SIG-M5 (cell line): ENCODE measurements around the gene AKAP6.

Source experiments
- DNase-seq: peaks from one replicate; lab custom pipeline; 2025; lab: John Stamatoyannopoulos, UW

Gene AKAP6

GRCh38 chr14:32332415-32333316 lies 3.6 kb downstream of the AKAP6 start:
- no peak for DNase-seq

- DNase-seq: no peak
Observed at GRCh38 chr14:32336702-32337101, 7.6 kb downstream of the AKAP6 start.

GRCh38 chr14:32337759-32338158 lies 8.7 kb downstream of the AKAP6 start:
- no peak for DNase-seq

- no peak for DNase-seq
Observed at GRCh38 chr14:32339188-32339587, 10.1 kb downstream of the AKAP6 start.

GRCh38 chr14:32341947-32342846 lies 13.1 kb downstream of the AKAP6 start:
- DNase-seq: no peak

- DNase-seq: no peak
Observed at GRCh38 chr14:32342847-32343194, 13.7 kb downstream of the AKAP6 start.

- DNase-seq: no peak
Observed at GRCh38 chr14:32343926-32344430, 14.9 kb downstream of the AKAP6 start.

GRCh38 chr14:32345311-32345791 lies 16.3 kb downstream of the AKAP6 start:
- DNase-seq: no peak

- DNase-seq: no peak
Observed at GRCh38 chr14:32349322-32349721, 20.2 kb downstream of the AKAP6 start.

GRCh38 chr14:32350020-32350419 lies 20.9 kb downstream of the AKAP6 start:
- DNase-seq: no peak

- DNase-seq: no peak
Observed at GRCh38 chr14:32352631-32353030, 23.5 kb downstream of the AKAP6 start.

- no peak for DNase-seq
Observed at GRCh38 chr14:32354716-32355115, 25.6 kb downstream of the AKAP6 start.

- no peak for DNase-seq
Observed at GRCh38 chr14:32358781-32359180, 29.7 kb downstream of the AKAP6 start.

GRCh38 chr14:32361674-32362073 lies 32.6 kb downstream of the AKAP6 start:
- DNase-seq: no peak

GRCh38 chr14:32363761-32364160 lies 34.7 kb downstream of the AKAP6 start:
- DNase-seq: no peak

GRCh38 chr14:32364941-32365340 lies 35.8 kb downstream of the AKAP6 start:
- DNase-seq: no peak

GRCh38 chr14:32366256-32366879 lies 37.3 kb downstream of the AKAP6 start:
- no peak for DNase-seq

- no peak for DNase-seq
Observed at GRCh38 chr14:32366986-32367385, 37.9 kb downstream of the AKAP6 start.

- DNase-seq: no peak
Observed at GRCh38 chr14:32367516-32367915, 38.4 kb downstream of the AKAP6 start.

GRCh38 chr14:32368107-32368506 lies 39.0 kb downstream of the AKAP6 start:
- no peak for DNase-seq

GRCh38 chr14:32370714-32371113 lies 41.6 kb downstream of the AKAP6 start:
- no peak for DNase-seq

- DNase-seq: no peak
Observed at GRCh38 chr14:32372154-32372553, 43.1 kb downstream of the AKAP6 start.
